ENCODE data around the gene DMRTB1. TPM values are rescaled to one million over a fixed set of nuclear protein-coding genes. Genes with fewer than 3 reads are reported as not detected.

The DMRTB1 gene
- total and polyA plus RNA-seq, 9 of the 15 experiments (the other 6 are each of a cell fraction or from before 2014, with no cell fraction given): 0.06 to 0.35 (median 0.13) TPM; not detected in 3

DNA sequence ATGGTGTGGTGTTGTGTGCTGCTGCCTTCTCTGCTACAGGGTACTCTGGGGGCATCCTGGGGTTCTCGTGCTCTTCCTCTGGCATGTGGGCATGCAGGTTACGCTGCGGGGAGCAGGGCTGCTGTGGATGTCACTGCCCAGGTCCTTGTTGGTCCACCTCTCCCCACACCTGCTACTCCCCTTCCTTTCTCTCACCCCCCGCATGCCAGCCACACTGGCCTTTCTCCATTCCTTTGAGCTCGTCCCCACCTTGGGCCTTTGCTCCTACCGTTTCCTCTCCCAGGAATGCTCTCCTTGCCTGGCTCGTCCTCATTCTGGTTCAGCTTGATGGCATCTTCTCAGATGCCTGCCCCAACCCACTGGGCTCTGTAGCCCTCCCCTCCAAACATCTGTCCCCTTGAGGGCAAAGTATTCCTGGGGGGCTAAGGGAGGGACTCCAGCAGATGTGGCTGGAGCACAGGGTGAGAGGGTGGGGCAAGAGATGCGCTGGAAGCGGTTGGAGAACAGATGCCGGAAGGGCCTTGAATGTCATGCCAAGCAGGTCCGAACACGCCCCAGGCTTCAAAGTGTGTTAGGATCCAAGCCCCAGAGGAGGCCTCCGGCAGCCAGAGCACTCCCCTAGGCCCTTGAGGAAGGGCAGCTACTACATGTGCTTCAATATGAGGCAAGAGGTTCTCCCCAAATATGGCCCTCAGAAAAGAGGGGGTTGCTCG lies 23.4 kb downstream of the DMRTB1 start:
- Histone ChIP-seq H3K4me1 (replicated peaks in 1 of 2; ENCODE audit: control insufficient read depth in 2 of 2, insufficient read depth in 2 of 2, low read length in 2 of 2) (peaks cover 0 to 4% of the 10 kb centered on the region in 2 experiments; a peak in 1 of 5 replicates), H3K79me2 (ENCODE audit: control insufficient read depth, insufficient read depth, low read length) (no peaks in the 10 kb centered on the region), H3K27ac (ENCODE audit: extremely low read depth, low read depth, low read length) (no peak overlapping the region), H2AFZ (ENCODE audit: low read depth, low read length) (no peak overlapping the region), H4K20me1 (replicated peaks; ENCODE audit: control insufficient read depth, insufficient read depth, low read length) (peaks cover 9% of the 10 kb centered on the region), H3K9me1 (ENCODE audit: control insufficient read depth, insufficient read depth, low read length) (no peaks in the 10 kb centered on the region), H3K27me3 (ENCODE audit: control insufficient read depth in 2 of 2, insufficient read depth in 2 of 2, low read length in 2 of 2) (peaks cover 28 to 80% of the 10 kb centered on the region in 2 experiments), H3K9me3 (replicated peaks; ENCODE audit: control insufficient read depth, insufficient read depth, low read depth, low read length) (no peaks in the 10 kb centered on the region), H3K9ac (ENCODE audit: insufficient read depth in 1 of 2, low read depth in 2 of 2, low read length in 2 of 2) (no peak overlapping the region), H3K4me2 (ENCODE audit: insufficient read depth, low read length) (no peak overlapping the region), H3K36me3 (ENCODE audit: control insufficient read depth, insufficient read depth, low read length) (no peaks in the 10 kb centered on the region), H3K4me3 (no peak overlapping the region)
- ChIA-PET POLR2A (interaction anchor here (0.6 to 1.0 kb wide), 2 partner anchors 17 to 151 kb away, joined by 3 read pairs; no protein-coding TSS in a partner anchor), CTCF (ENCODE audit: low intra/inter-chr PET ratio) (no interaction called here)
- in situ Hi-C loops (cut with MboI): no loop called here
- intact Hi-C loops (cut with micrococcal nuclease): loop anchor here (10.0 kb wide), 1 partner anchor 462 kb away; the partner anchor contains the start of genes IFT25 and LRRC42
- FAIRE-seq (no peak), DNase-seq (ENCODE audit: extremely low read depth in 1 of 4, low spot score in 3 of 4) (no peak), ATAC-seq (no peak)
- 1% methylated on average over 14 of the region's 14 CpGs for WGBS (ENCODE audit: insufficient coverage, low coverage, missing lambda C conversion rate)
- TF ChIP-seq MTA1 (IDR thresholded peaks at IDR 0.05; ENCODE audit: borderline replicate concordance) (no peak), ILK (tag; IDR thresholded peaks at IDR 0.05; ENCODE audit: borderline replicate concordance, low read depth) (no peak), POLR2AphosphoS2 (IDR thresholded peaks at IDR 0.05; ENCODE audit: low read length) (no peak), KLF6 (CRISPR knock-in tag; IDR thresholded peaks at IDR 0.05; ENCODE audit: borderline replicate concordance) (no peak), STAT5A (IDR thresholded peaks at IDR 0.05; ENCODE audit: borderline replicate concordance, low read length) (no peak), BCL6 (CRISPR knock-in tag; IDR thresholded peaks at IDR 0.05) (no peak), PHB (CRISPR knock-in tag; IDR thresholded peaks at IDR 0.05) (no peak), RHOXF2B (CRISPR knock-in tag; conservative IDR thresholded peaks at IDR 0.05) (no peak), TARDBP (IDR thresholded peaks at IDR 0.05) (no peak)
- TF ChIP-seq, protein P1, sequence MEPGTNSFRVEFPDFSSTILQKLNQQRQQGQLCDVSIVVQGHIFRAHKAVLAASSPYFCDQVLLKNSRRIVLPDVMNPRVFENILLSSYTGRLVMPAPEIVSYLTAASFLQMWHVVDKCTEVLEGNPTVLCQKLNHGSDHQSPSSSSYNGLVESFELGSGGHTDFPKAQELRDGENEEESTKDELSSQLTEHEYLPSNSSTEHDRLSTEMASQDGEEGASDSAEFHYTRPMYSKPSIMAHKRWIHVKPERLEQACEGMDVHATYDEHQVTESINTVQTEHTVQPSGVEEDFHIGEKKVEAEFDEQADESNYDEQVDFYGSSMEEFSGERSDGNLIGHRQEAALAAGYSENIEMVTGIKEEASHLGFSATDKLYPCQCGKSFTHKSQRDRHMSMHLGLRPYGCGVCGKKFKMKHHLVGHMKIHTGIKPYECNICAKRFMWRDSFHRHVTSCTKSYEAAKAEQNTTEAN (CRISPR knock-in tag; IDR thresholded peaks at IDR 0.05): no peak
- TF ChIP-seq, protein P2, sequence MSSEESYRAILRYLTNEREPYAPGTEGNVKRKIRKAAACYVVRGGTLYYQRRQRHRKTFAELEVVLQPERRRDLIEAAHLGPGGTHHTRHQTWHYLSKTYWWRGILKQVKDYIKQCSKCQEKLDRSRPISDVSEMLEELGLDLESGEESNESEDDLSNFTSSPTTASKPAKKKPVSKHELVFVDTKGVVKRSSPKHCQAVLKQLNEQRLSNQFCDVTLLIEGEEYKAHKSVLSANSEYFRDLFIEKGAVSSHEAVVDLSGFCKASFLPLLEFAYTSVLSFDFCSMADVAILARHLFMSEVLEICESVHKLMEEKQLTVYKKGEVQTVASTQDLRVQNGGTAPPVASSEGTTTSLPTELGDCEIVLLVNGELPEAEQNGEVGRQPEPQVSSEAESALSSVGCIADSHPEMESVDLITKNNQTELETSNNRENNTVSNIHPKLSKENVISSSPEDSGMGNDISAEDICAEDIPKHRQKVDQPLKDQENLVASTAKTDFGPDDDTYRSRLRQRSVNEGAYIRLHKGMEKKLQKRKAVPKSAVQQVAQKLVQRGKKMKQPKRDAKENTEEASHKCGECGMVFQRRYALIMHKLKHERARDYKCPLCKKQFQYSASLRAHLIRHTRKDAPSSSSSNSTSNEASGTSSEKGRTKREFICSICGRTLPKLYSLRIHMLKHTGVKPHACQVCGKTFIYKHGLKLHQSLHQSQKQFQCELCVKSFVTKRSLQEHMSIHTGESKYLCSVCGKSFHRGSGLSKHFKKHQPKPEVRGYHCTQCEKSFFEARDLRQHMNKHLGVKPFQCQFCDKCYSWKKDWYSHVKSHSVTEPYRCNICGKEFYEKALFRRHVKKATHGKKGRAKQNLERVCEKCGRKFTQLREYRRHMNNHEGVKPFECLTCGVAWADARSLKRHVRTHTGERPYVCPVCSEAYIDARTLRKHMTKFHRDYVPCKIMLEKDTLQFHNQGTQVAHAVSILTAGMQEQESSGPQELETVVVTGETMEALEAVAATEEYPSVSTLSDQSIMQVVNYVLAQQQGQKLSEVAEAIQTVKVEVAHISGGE (CRISPR knock-in tag; IDR thresholded peaks at IDR 0.05): no peak
- TF ChIP-seq, protein P3, sequence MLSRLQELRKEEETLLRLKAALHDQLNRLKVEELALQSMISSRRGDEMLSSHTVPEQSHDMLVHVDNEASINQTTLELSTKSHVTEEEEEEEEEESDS (CRISPR knock-in tag; IDR thresholded peaks at IDR 0.05): no peak
- TF ChIP-seq, protein P4, sequence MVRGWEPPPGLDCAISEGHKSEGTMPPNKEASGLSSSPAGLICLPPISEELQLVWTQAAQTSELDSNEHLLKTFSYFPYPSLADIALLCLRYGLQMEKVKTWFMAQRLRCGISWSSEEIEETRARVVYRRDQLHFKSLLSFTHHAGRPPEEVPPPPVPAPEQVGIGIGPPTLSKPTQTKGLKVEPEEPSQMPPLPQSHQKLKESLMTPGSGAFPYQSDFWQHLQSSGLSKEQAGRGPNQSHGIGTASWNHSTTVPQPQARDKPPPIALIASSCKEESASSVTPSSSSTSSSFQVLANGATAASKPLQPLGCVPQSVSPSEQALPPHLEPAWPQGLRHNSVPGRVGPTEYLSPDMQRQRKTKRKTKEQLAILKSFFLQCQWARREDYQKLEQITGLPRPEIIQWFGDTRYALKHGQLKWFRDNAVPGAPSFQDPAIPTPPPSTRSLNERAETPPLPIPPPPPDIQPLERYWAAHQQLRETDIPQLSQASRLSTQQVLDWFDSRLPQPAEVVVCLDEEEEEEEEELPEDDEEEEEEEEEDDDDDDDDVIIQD (CRISPR knock-in tag; IDR thresholded peaks at IDR 0.05): no peak
- BruUV-seq (replicated peaks): no TSS peak

Measured in K562 (cell line).